B cell (primary cell): ENCODE measurements around the gene CTNNA2. TPM values are rescaled to one million over a fixed set of nuclear protein-coding genes. Genes with fewer than 3 reads are reported as not detected.

Source experiments
- ATAC-seq: fragments of 200-7000 bp; cut with Tn5 transposase; one replicate; pipeline ENCODE4 v1.10.0; 2021; ENCODE audit warnings: low read depth, mild to moderate bottlenecking, moderate number of reproducible peaks, moderate library complexity
- CTCF ChIA-PET: fragments of 350-600 bp; sonication (Branson Sonifier 250); formaldehyde crosslinking; loops from one replicate; lab custom pipeline; 2021; ENCODE audit warnings: antibody characterized with exemption, inconsistent platforms; lab: Charles Lee
- POLR2A ChIA-PET: fragments of 350-600 bp; sonication (Branson Sonifier 250); formaldehyde crosslinking; loops from one replicate; lab custom pipeline; 2021; ENCODE audit warnings: antibody characterized with exemption; lab: Charles Lee
- DNase-seq: peaks from one replicate; pipeline ENCODE4 v3.0.0; 2013
- H2AFZ ChIP-seq: 2 replicates; pipeline ENCODE4 v1.6.1; 2012; ENCODE audit warnings: mild to moderate bottlenecking, low read depth, low read length; ENCODE audit not compliant: insufficient read depth, poor library complexity, severe bottlenecking
- H3K27ac ChIP-seq, 2 donors: 1 replicate in 1 of 2; 2 replicates in 1 of 2; pipeline ENCODE4 v1.5.1; 2012 to 2013; ENCODE audit warnings: low read length in 2 of 2, mild to moderate bottlenecking in 2 of 2, moderate library complexity in 1 of 2
- H3K27me3 ChIP-seq, 4 experiments: fragments of 200-600 bp in 1 of 4; sonication (generic) in 1 of 4; replicated peaks in 1 of 4; 1 replicate in 2 of 4; 2 replicates in 2 of 4; pipeline versions ENCODE4 v1.6.1 to v1.7.0; 2013 to 2016; ENCODE audit warnings: low read length in 3 of 4, mild to moderate bottlenecking in 2 of 4, mixed read lengths in 1 of 4, moderate library complexity in 1 of 4; ENCODE audit not compliant: insufficient read depth in 4 of 4, control insufficient read depth in 3 of 4; ENCODE audit errors: control extremely low read depth in 1 of 4
- H3K36me3 ChIP-seq, 2 experiments: replicated peaks in 1 of 2; 1 replicate in 1 of 2; 2 replicates in 1 of 2; pipeline versions ENCODE4 v1.6.1 to v1.7.1; 2013; ENCODE audit warnings: low read length in 1 of 2; ENCODE audit not compliant: insufficient read depth in 2 of 2, control insufficient read depth in 1 of 2; ENCODE audit errors: control extremely low read depth in 1 of 2, extremely low read depth in 1 of 2
- H3K4me1 ChIP-seq, 2 donors: fragments of 200-600 bp in 1 of 2; sonication (generic) in 1 of 2; 1 replicate in 1 of 2; 2 replicates in 1 of 2; pipeline versions ENCODE4 v1.5.1 to v1.6.1; 2013 to 2017; ENCODE audit warnings: low read length in 2 of 2; ENCODE audit not compliant: control insufficient read depth in 2 of 2, insufficient read depth in 2 of 2
- H3K4me2 ChIP-seq: replicated peaks from 2 replicates; pipeline ENCODE3; 2012; ENCODE audit warnings: mild to moderate bottlenecking, low read depth, low read length; ENCODE audit not compliant: poor library complexity, severe bottlenecking
- H3K4me3 ChIP-seq, 5 experiments: fragments of 200-600 bp in 1 of 5; sonication (generic) in 1 of 5; 1 replicate in 3 of 5; 2 replicates in 2 of 5; pipeline versions ENCODE4 v1.5.1 to v1.7.0; 2011 to 2016; ENCODE audit warnings: low read length in 4 of 5, mild to moderate bottlenecking in 4 of 5, low read depth in 2 of 5, control low read depth in 1 of 5, moderate library complexity in 1 of 5; ENCODE audit not compliant: insufficient read depth in 1 of 5; ENCODE audit errors: control extremely low read depth in 1 of 5, extremely low read depth in 1 of 5
- H3K79me2 ChIP-seq: fragments of 200-600 bp; sonication (generic); one replicate; pipeline ENCODE4 v1.6.0; 2016; ENCODE audit warnings: low read length; ENCODE audit not compliant: control insufficient read depth, insufficient read depth
- H3K9ac ChIP-seq: fragments of 200-600 bp; sonication (generic); 2 replicates; pipeline ENCODE4 v1.6.1; 2017; ENCODE audit warnings: mild to moderate bottlenecking, low read length, moderate library complexity
- H3K9me3 ChIP-seq, 3 donors: one replicate each; pipeline versions ENCODE4 v1.6.1 to v1.7.1; 2013; ENCODE audit warnings: low read length in 2 of 3; ENCODE audit not compliant: control insufficient read depth in 2 of 3, insufficient read depth in 1 of 3; ENCODE audit errors: control extremely low read depth in 1 of 3
- H4K20me1 ChIP-seq: 2 replicates; pipeline ENCODE4 v1.6.0; 2012; ENCODE audit warnings: mild to moderate bottlenecking, low read length; ENCODE audit not compliant: insufficient read depth, control insufficient read depth, poor library complexity, severe bottlenecking
- H3K27ac Mint-ChIP-seq: one replicate; pipeline ENCODE4 v1.8.0; 2021; ENCODE audit warnings: mixed read lengths
- H3K27me3 Mint-ChIP-seq: one replicate; pipeline ENCODE4 v1.8.0; 2021; ENCODE audit warnings: mixed read lengths
- H3K4me1 Mint-ChIP-seq: one replicate; pipeline ENCODE4 v1.8.0; 2021; ENCODE audit warnings: mixed read lengths
- H3K4me3 Mint-ChIP-seq: one replicate; pipeline ENCODE4 v1.8.0; 2021; ENCODE audit warnings: mixed read lengths
- H3K9me3 Mint-ChIP-seq: one replicate; pipeline ENCODE4 v1.8.0; 2022; ENCODE audit warnings: mixed read lengths; ENCODE audit not compliant: insufficient read depth
- EZH2 ChIP-seq: IDR thresholded peaks from 2 replicates; pipeline ENCODE4 v1.6.1; 2012; ENCODE audit warnings: borderline replicate concordance, low read depth, mild to moderate bottlenecking, moderate library complexity, low read length; ENCODE audit not compliant: insufficient read depth, poor library complexity, severe bottlenecking
- WGBS: methylation state at CpG from one replicate; pipeline ENCODE4 v1.1.5; 2013; ENCODE audit warnings: missing lambda C conversion rate; ENCODE audit not compliant: insufficient coverage; 5-methylcytosine and 5-hydroxymethylcytosine counted together
- intact Hi-C: fragments of 100-400 bp; cut with micrococcal nuclease; formaldehyde crosslinking; loops from one replicate; pipeline ENCODE4 v1.10.0; 2022
- polyA plus RNA-seq: library from polyadenylated mRNA; depleted of rRNA; stranded (reverse); fragments of >200 nt; gene quantifications from 2 replicates; pipeline ENCODE4 v1.2.3, GENCODE V29; 2012
- total RNA-seq, 2 donors: library from RNA; stranded (reverse); fragments of 120-200 nt in 1 of 2; gene quantifications; 1 replicate in 1 of 2; 2 replicates in 1 of 2; pipeline versions ENCODE4 v1.2.3 to v1.2.4, GENCODE V29; 2013 to 2022
- TF ChIP-seq, protein P1 (sequence below): fragments of 200-600 bp; IDR thresholded peaks from one replicate; pipeline ENCODE4 v1.8.0; 2022; ENCODE audit warnings: antibody characterized with exemption, mild to moderate bottlenecking

Gene CTNNA2
- total and polyA plus RNA-seq, 2 donors (not counting 1 experiment from before 2014, with no cell fraction given) = not detected

DNA sequence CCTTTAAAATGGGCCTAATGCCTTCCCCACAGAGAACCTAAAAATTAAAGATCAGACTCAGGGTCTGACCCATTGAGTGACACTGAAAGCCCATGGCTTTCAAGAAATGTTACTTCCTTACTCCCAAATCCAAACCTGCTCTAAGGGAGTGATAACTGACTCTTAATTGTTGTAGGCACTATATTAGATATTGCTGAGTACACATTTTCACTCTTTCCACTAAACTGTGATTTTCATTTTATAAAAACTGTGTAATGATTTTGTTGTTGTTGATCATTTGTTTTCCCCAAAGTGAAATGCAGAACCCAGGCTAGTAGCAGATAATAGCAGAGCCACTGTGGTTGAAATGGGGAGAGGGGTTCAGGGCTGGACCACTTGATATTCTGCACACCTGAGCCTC is 704.6 kb downstream of the CTNNA2 start:
- CTCF ChIA-PET = no interaction called here
- H3K27ac Mint-ChIP-seq = no peak overlapping the region
- intact Hi-C loops = no loop called here

DNA sequence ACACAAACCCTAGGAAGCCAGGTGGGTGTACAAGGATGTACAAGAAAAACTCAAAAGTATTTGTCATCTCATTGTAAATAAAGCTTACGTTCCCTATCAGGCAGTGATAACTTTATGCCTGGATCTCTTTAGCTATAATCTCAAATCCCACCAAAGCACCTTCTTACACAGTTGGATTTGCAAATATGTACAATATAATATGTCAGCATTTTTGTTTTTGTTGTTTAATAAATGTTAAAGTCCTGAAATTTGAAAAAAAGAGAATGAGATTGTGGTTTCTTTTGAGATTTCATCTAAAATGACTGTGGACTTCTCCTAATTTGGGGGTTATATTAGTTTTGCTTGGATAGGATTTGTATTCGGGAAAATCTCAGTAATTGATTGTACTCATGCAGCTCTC is 709.8 kb downstream of the CTNNA2 start:
- H2AFZ ChIP-seq = no peak overlapping the region
- WGBS = no CpG with 5 or more reads among the region's 2 CpGs

More for the DNA sequence above, 704.6 kb downstream of the CTNNA2 start:
- peaks cover 0 to 5% (median 0%) of the 10 kb centered on the region in 3 donors for H3K9me3 ChIP-seq
- ATAC-seq (no peak), DNase-seq (no peak)
- H3K36me3 ChIP-seq = no peaks in the 10 kb centered on the region
- no peak overlapping the region for H3K4me2 ChIP-seq
- Mint-ChIP-seq H3K27me3 (no peaks in the 10 kb centered on the region), H3K9me3 (peaks cover 4% of the 10 kb centered on the region), H3K4me3 (no peak overlapping the region), H3K4me1 (no peaks in the 10 kb centered on the region)
- no peak overlapping the region for H3K4me3 ChIP-seq
- H3K4me1 ChIP-seq = no peaks in the 10 kb centered on the region
- H3K79me2 ChIP-seq = no peaks in the 10 kb centered on the region
- POLR2A ChIA-PET = no interaction called here
- H3K27ac ChIP-seq = no peak overlapping the region
- TF ChIP-seq EZH2 = no peak
- TF ChIP-seq, protein P1, sequence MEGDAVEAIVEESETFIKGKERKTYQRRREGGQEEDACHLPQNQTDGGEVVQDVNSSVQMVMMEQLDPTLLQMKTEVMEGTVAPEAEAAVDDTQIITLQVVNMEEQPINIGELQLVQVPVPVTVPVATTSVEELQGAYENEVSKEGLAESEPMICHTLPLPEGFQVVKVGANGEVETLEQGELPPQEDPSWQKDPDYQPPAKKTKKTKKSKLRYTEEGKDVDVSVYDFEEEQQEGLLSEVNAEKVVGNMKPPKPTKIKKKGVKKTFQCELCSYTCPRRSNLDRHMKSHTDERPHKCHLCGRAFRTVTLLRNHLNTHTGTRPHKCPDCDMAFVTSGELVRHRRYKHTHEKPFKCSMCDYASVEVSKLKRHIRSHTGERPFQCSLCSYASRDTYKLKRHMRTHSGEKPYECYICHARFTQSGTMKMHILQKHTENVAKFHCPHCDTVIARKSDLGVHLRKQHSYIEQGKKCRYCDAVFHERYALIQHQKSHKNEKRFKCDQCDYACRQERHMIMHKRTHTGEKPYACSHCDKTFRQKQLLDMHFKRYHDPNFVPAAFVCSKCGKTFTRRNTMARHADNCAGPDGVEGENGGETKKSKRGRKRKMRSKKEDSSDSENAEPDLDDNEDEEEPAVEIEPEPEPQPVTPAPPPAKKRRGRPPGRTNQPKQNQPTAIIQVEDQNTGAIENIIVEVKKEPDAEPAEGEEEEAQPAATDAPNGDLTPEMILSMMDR = no peak
- no peaks in the 10 kb centered on the region for H3K27me3 ChIP-seq
- H2AFZ ChIP-seq = no peak overlapping the region
- H4K20me1 ChIP-seq = no peaks in the 10 kb centered on the region
- no peak overlapping the region for H3K9ac ChIP-seq

More for the DNA sequence above, 709.8 kb downstream of the CTNNA2 start:
- TF ChIP-seq, protein P1 = no peak
- TF ChIP-seq EZH2 = no peak
- H3K9me3 ChIP-seq = peaks cover 0 to 2% (median 0%) of the 10 kb centered on the region in 3 donors
- ATAC-seq = no peak
- H3K4me2 ChIP-seq = no peak overlapping the region
- intact Hi-C loops = no loop called here
- no peak overlapping the region for H3K27ac ChIP-seq
- H3K36me3 ChIP-seq = no peaks in the 10 kb centered on the region
- ChIA-PET POLR2A (no interaction called here), CTCF (no interaction called here)
- no peak for DNase-seq
- H3K79me2 ChIP-seq = no peaks in the 10 kb centered on the region
- no peak overlapping the region for H3K4me3 Mint-ChIP-seq
- H3K27me3 ChIP-seq = no peaks in the 10 kb centered on the region
- H3K4me1 ChIP-seq = no peaks in the 10 kb centered on the region
- H3K4me1 Mint-ChIP-seq = no peaks in the 10 kb centered on the region
- no peaks in the 10 kb centered on the region for H4K20me1 ChIP-seq
- peaks cover 8% of the 10 kb centered on the region for H3K9me3 Mint-ChIP-seq
- no peak overlapping the region for H3K9ac ChIP-seq
- H3K27me3 Mint-ChIP-seq = no peaks in the 10 kb centered on the region
- H3K4me3 ChIP-seq = no peak overlapping the region
- no peak overlapping the region for H3K27ac Mint-ChIP-seq
